ENCODE results near the gene TCF3.
"Not testable (repeated sequence)": the region's sequence is repeated elsewhere in the genome, so short reads cannot be mapped to it uniquely, and the experiment has no call there.

Gene TCF3

GRCh38 chr19:1663227-1663626 lies 10.8 kb upstream of the TCF3 start:
- H4K91ac ChIP-seq (ENCODE audit: low read depth, low read length, poor library complexity); H3K36me3 ChIP-seq (replicated peaks in 1 of 2; ENCODE audit: control insufficient read depth in 2 of 2, insufficient read depth in 2 of 2, low read length in 2 of 2); H2BK5ac ChIP-seq (ENCODE audit: low read length); H3K27ac ChIP-seq (replicated peaks; ENCODE audit: low read length); H3K14ac ChIP-seq (ENCODE audit: low read length); H2BK120ac ChIP-seq (ENCODE audit: low read depth, low read length); H4K8ac ChIP-seq (ENCODE audit: low read depth, low read length); H3K4me3 ChIP-seq (ENCODE audit: low read length in 2 of 2); DNase-seq (ENCODE audit: low spot score); H3K79me1 ChIP-seq (ENCODE audit: low read depth, low read length); H3K18ac ChIP-seq (ENCODE audit: low read length); H2BK15ac ChIP-seq (ENCODE audit: low read length); H3K4ac ChIP-seq (ENCODE audit: low read length); H2AK5ac ChIP-seq (ENCODE audit: low read depth, low read length); H2AFZ ChIP-seq (ENCODE audit: low read length); H3K23ac ChIP-seq (ENCODE audit: low read depth, low read length, poor library complexity); H3K9me3 ChIP-seq (replicated peaks in 1 of 2; ENCODE audit: control insufficient read depth in 2 of 2, insufficient read depth in 1 of 2, low read depth in 1 of 2, low read length in 2 of 2); H3K9ac ChIP-seq (ENCODE audit: low read depth, low read length, poor library complexity); H2BK12ac ChIP-seq (ENCODE audit: low read length); H3K4me2 ChIP-seq (ENCODE audit: insufficient read depth, low read length, poor library complexity, severe bottlenecking): not testable (repeated sequence)
- Histone ChIP-seq H3K27me3 (ENCODE audit: control insufficient read depth in 3 of 3, insufficient read depth in 3 of 3, low read depth in 1 of 3, low read length in 3 of 3) (peaks cover 0 to 19% (median 6%) of the 10 kb centered on the region in 3 experiments), H3K4me1 (ENCODE audit: control insufficient read depth in 2 of 2, insufficient read depth in 1 of 2, low read depth in 1 of 2, low read length in 2 of 2) (peaks cover 0 to 11% of the 10 kb centered on the region in 2 donors)
- no CpG with 5 or more reads among the region's 7 CpGs for WGBS, 2 donors (ENCODE audit: extremely low coverage in 2 of 2, insufficient read length in 2 of 2, insufficient replicate concordance in 1 of 2)

GRCh38 chr19:1661995-1662394 lies 9.6 kb upstream of the TCF3 start:
- no peak overlapping the region for H3K4me2 ChIP-seq (ENCODE audit: insufficient read depth, low read length, poor library complexity, severe bottlenecking)
- no peaks in the 10 kb centered on the region for H3K79me1 ChIP-seq (ENCODE audit: low read depth, low read length)
- no peaks in the 10 kb centered on the region for H3K36me3 ChIP-seq (replicated peaks in 1 of 2; ENCODE audit: control insufficient read depth in 2 of 2, insufficient read depth in 2 of 2, low read length in 2 of 2)
- H4K8ac ChIP-seq (ENCODE audit: low read depth, low read length) = no peak overlapping the region
- no peak overlapping the region for H3K23ac ChIP-seq (ENCODE audit: low read depth, low read length, poor library complexity)
- H3K9ac ChIP-seq (ENCODE audit: low read depth, low read length, poor library complexity) = no peak overlapping the region
- DNase-seq (ENCODE audit: low spot score) = no peak
- H3K27ac ChIP-seq (replicated peaks; ENCODE audit: low read length) = no peak overlapping the region
- H2BK12ac ChIP-seq (ENCODE audit: low read length) = no peak overlapping the region
- no peak overlapping the region for H3K4me3 ChIP-seq (ENCODE audit: low read length in 2 of 2)
- H2BK120ac ChIP-seq (ENCODE audit: low read depth, low read length) = no peak overlapping the region
- H3K18ac ChIP-seq (ENCODE audit: low read length) = no peak overlapping the region
- no peak overlapping the region for H2AFZ ChIP-seq (ENCODE audit: low read length)
- no peak overlapping the region for H3K14ac ChIP-seq (ENCODE audit: low read length)
- H2AK5ac ChIP-seq (ENCODE audit: low read depth, low read length) = no peak overlapping the region
- H3K4me1 ChIP-seq (ENCODE audit: control insufficient read depth in 2 of 2, insufficient read depth in 1 of 2, low read depth in 1 of 2, low read length in 2 of 2) = peaks cover 0 to 7% of the 10 kb centered on the region in 2 donors
- H3K9me3 ChIP-seq (replicated peaks in 1 of 2; ENCODE audit: control insufficient read depth in 2 of 2, insufficient read depth in 1 of 2, low read depth in 1 of 2, low read length in 2 of 2) = no peaks in the 10 kb centered on the region
- no peak overlapping the region for H4K91ac ChIP-seq (ENCODE audit: low read depth, low read length, poor library complexity)
- no CpG with 5 or more reads among the region's 4 CpGs for WGBS, 2 donors (ENCODE audit: extremely low coverage in 2 of 2, insufficient read length in 2 of 2, insufficient replicate concordance in 1 of 2)
- H2BK15ac ChIP-seq (ENCODE audit: low read length) = no peak overlapping the region
- no peak overlapping the region for H3K4ac ChIP-seq (ENCODE audit: low read length)
- H3K27me3 ChIP-seq (ENCODE audit: control insufficient read depth in 3 of 3, insufficient read depth in 3 of 3, low read depth in 1 of 3, low read length in 3 of 3) = peaks cover 0 to 16% (median 0%) of the 10 kb centered on the region in 3 experiments
- no peak overlapping the region for H2BK5ac ChIP-seq (ENCODE audit: low read length)

GRCh38 chr19:1659084-1659427 lies 6.6 kb upstream of the TCF3 start:
- no peak overlapping the region for H3K9ac ChIP-seq (ENCODE audit: low read depth, low read length, poor library complexity)
- H4K8ac ChIP-seq (ENCODE audit: low read depth, low read length) = no peak overlapping the region
- no peak overlapping the region for H3K4me2 ChIP-seq (ENCODE audit: insufficient read depth, low read length, poor library complexity, severe bottlenecking)
- H3K23ac ChIP-seq (ENCODE audit: low read depth, low read length, poor library complexity) = no peak overlapping the region
- peaks cover 0 to 20% (median 0%) of the 10 kb centered on the region in 3 experiments for H3K27me3 ChIP-seq (ENCODE audit: control insufficient read depth in 3 of 3, insufficient read depth in 3 of 3, low read depth in 1 of 3, low read length in 3 of 3)
- no peak overlapping the region for H3K4me3 ChIP-seq (ENCODE audit: low read length in 2 of 2)
- WGBS, 2 donors (ENCODE audit: extremely low coverage in 2 of 2, insufficient read length in 2 of 2, insufficient replicate concordance in 1 of 2) = no CpG with 5 or more reads among the region's 4 CpGs
- no peak for DNase-seq (ENCODE audit: low spot score)
- no peak overlapping the region for H2AFZ ChIP-seq (ENCODE audit: low read length)
- no peaks in the 10 kb centered on the region for H3K79me1 ChIP-seq (ENCODE audit: low read depth, low read length)
- H3K4ac ChIP-seq (ENCODE audit: low read length) = no peak overlapping the region
- H3K36me3 ChIP-seq (replicated peaks in 1 of 2; ENCODE audit: control insufficient read depth in 2 of 2, insufficient read depth in 2 of 2, low read length in 2 of 2) = no peaks in the 10 kb centered on the region
- H2BK12ac ChIP-seq (ENCODE audit: low read length) = no peak overlapping the region
- no peak overlapping the region for H3K14ac ChIP-seq (ENCODE audit: low read length)
- no peaks in the 10 kb centered on the region for H3K9me3 ChIP-seq (replicated peaks in 1 of 2; ENCODE audit: control insufficient read depth in 2 of 2, insufficient read depth in 1 of 2, low read depth in 1 of 2, low read length in 2 of 2)
- no peak overlapping the region for H2AK5ac ChIP-seq (ENCODE audit: low read depth, low read length)
- H2BK120ac ChIP-seq (ENCODE audit: low read depth, low read length) = no peak overlapping the region
- no peak overlapping the region for H4K91ac ChIP-seq (ENCODE audit: low read depth, low read length, poor library complexity)
- no peak overlapping the region for H2BK15ac ChIP-seq (ENCODE audit: low read length)
- H3K18ac ChIP-seq (ENCODE audit: low read length) = no peak overlapping the region
- no peak overlapping the region for H2BK5ac ChIP-seq (ENCODE audit: low read length)
- H3K27ac ChIP-seq (replicated peaks; ENCODE audit: low read length) = no peak overlapping the region
- no peaks in the 10 kb centered on the region for H3K4me1 ChIP-seq (ENCODE audit: control insufficient read depth in 2 of 2, insufficient read depth in 1 of 2, low read depth in 1 of 2, low read length in 2 of 2)

- Histone ChIP-seq H4K8ac (ENCODE audit: low read depth, low read length) (no peak overlapping the region), H3K9me3 (replicated peaks in 1 of 2; ENCODE audit: control insufficient read depth in 2 of 2, insufficient read depth in 1 of 2, low read depth in 1 of 2, low read length in 2 of 2) (no peaks in the 10 kb centered on the region)
Measured at GRCh38 chr19:1658150-1659083, 6.0 kb upstream of the TCF3 start.

More at GRCh38 chr19:1658150-1659083, 6.0 kb upstream of the TCF3 start:
- no peaks in the 10 kb centered on the region for H3K4me1 ChIP-seq (ENCODE audit: control insufficient read depth in 2 of 2, insufficient read depth in 1 of 2, low read depth in 1 of 2, low read length in 2 of 2)
- H4K91ac ChIP-seq (ENCODE audit: low read depth, low read length, poor library complexity) = no peak overlapping the region
- no peak overlapping the region for H3K4me3 ChIP-seq (ENCODE audit: low read length in 2 of 2)
- peaks cover 0 to 20% (median 0%) of the 10 kb centered on the region in 3 experiments for H3K27me3 ChIP-seq (ENCODE audit: control insufficient read depth in 3 of 3, insufficient read depth in 3 of 3, low read depth in 1 of 3, low read length in 3 of 3)
- H3K36me3 ChIP-seq (replicated peaks in 1 of 2; ENCODE audit: control insufficient read depth in 2 of 2, insufficient read depth in 2 of 2, low read length in 2 of 2) = no peaks in the 10 kb centered on the region
- H3K14ac ChIP-seq (ENCODE audit: low read length) = peak overlapping the region; percentile 44
- no peak for DNase-seq (ENCODE audit: low spot score)
- no peak overlapping the region for H2BK120ac ChIP-seq (ENCODE audit: low read depth, low read length)
- no peak overlapping the region for H2BK5ac ChIP-seq (ENCODE audit: low read length)
- no peak overlapping the region for H3K4me2 ChIP-seq (ENCODE audit: insufficient read depth, low read length, poor library complexity, severe bottlenecking)
- H2AFZ ChIP-seq (ENCODE audit: low read length) = peak overlapping the region; percentile 17
- no CpG with 5 or more reads among the region's 33 CpGs for WGBS, 2 donors (ENCODE audit: extremely low coverage in 2 of 2, insufficient read length in 2 of 2, insufficient replicate concordance in 1 of 2)
- no peak overlapping the region for H3K9ac ChIP-seq (ENCODE audit: low read depth, low read length, poor library complexity)
- no peaks in the 10 kb centered on the region for H3K79me1 ChIP-seq (ENCODE audit: low read depth, low read length)
- peak overlapping the region; percentile 91 for H2BK15ac ChIP-seq (ENCODE audit: low read length)
- peak overlapping the region; percentile 72 for H3K18ac ChIP-seq (ENCODE audit: low read length)
- H3K27ac ChIP-seq (replicated peaks; ENCODE audit: low read length) = no peak overlapping the region
- H3K4ac ChIP-seq (ENCODE audit: low read length) = peak overlapping the region; percentile 23
- H2AK5ac ChIP-seq (ENCODE audit: low read depth, low read length) = peak overlapping the region; percentile 98
- H3K23ac ChIP-seq (ENCODE audit: low read depth, low read length, poor library complexity) = no peak overlapping the region
- no peak overlapping the region for H2BK12ac ChIP-seq (ENCODE audit: low read length)

Data from neuronal stem cell (in vitro differentiated cells).